Stimulated activated CD8-positive, alpha-beta memory T cell treated with anti-CD3 and anti-CD28 coated beads, Interleukin-7, amount 100 ng/mL, for 1 hour (primary cell): ENCODE data around the gene TAS2R41.

Source experiments
- DNase-seq, 2 donors: peaks; one replicate each; pipeline ENCODE4 v3.0.0-alpha.2; 2020; ENCODE audit warnings: low read depth in 2 of 2

TAS2R41 gene

GRCh38 chr7:143493751-143494150, 16.1 kb downstream of the TAS2R41 start:
- no peak for DNase-seq

- DNase-seq, result no peak
These were observed 16.9 kb downstream of the TAS2R41 start for GRCh38 chr7:143494622-143495021.

- DNase-seq, result no peak
These were observed 18.2 kb downstream of the TAS2R41 start for GRCh38 chr7:143495851-143496250.

- no peak for DNase-seq
These were observed 18.6 kb downstream of the TAS2R41 start for GRCh38 chr7:143496263-143496662.

GRCh38 chr7:143497008-143497795, 19.5 kb downstream of the TAS2R41 start:
- no peak for DNase-seq

- DNase-seq, result no peak
These were observed 21.6 kb downstream of the TAS2R41 start for GRCh38 chr7:143499246-143499645.

GRCh38 chr7:143499743-143500348, 22.2 kb downstream of the TAS2R41 start:
- no peak for DNase-seq

- DNase-seq, result no peak
These were observed 25.6 kb downstream of the TAS2R41 start for GRCh38 chr7:143503261-143503660.

- DNase-seq, result no peak
These were observed 26.7 kb downstream of the TAS2R41 start for GRCh38 chr7:143504215-143504936.

GRCh38 chr7:143504937-143505297, 27.2 kb downstream of the TAS2R41 start:
- no peak for DNase-seq

GRCh38 chr7:143505838-143506237, 28.2 kb downstream of the TAS2R41 start:
- DNase-seq, result no peak

- DNase-seq, result no peak
These were observed 29.4 kb downstream of the TAS2R41 start for GRCh38 chr7:143507094-143507518.

GRCh38 chr7:143507534-143508055, 29.9 kb downstream of the TAS2R41 start:
- no peak for DNase-seq

GRCh38 chr7:143510854-143511592, 33.4 kb downstream of the TAS2R41 start:
- no peak for DNase-seq

GRCh38 chr7:143511593-143512047, 33.9 kb downstream of the TAS2R41 start:
- no peak for DNase-seq

GRCh38 chr7:143512488-143513340, 35.0 kb downstream of the TAS2R41 start:
- DNase-seq, result no peak

- DNase-seq, result no peak
These were observed 36.8 kb downstream of the TAS2R41 start for GRCh38 chr7:143514487-143514886.

GRCh38 chr7:143514995-143515735, 37.5 kb downstream of the TAS2R41 start:
- DNase-seq, result no peak

GRCh38 chr7:143516981-143517380, 39.3 kb downstream of the TAS2R41 start:
- no peak for DNase-seq

- DNase-seq, result no peak
These were observed 40.8 kb downstream of the TAS2R41 start for GRCh38 chr7:143518521-143518920.
